NCI-H345 treated with DMSO at 0.1 percent for 48 hours (cell line): ENCODE data around the gene ABHD8.

Source experiments
- DNase-seq: peaks from one replicate; lab custom pipeline; 2025; ENCODE audit not compliant: unreplicated experiment; lab: John Stamatoyannopoulos, UW

ABHD8 gene

DNA sequence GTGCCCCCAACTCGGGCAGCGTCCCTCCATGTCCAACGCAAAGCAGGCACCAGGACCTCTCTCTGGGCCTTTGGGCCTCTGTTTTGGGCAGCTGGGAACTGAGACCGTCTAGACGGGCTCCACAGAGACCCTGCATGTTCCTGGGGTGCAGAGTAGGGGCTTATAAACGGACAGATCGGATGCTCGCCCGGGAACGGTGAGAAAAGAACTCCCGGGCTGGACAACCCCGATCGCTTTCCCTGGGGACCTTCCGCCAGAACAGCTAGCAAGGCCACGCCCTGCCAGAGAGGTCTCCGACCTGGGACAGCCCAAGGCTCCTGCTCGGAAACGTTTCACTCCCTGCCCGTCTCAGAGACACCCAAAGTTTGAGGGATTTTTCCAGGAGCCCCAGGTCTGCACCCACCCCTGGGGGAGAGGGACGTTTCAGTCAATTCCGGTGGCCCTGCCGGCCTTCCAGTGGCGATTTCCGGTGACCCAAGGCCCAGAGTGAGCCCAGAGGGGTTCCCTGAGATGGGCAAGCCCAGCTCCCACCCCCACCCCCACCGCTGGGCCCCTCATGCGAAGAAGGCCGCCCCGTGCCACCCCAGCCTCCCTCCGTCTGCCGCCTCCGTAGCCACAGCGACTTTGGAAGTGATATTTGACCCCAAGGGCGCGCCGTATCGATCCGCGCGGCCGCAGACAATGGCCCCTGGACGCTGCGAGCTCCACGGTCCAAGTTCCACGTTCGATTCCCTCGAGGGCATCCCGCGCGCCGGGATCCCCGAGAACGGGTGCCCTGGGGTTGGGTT, 59.2 kb downstream of the ABHD8 start:
- DNase-seq: no peak

DNA sequence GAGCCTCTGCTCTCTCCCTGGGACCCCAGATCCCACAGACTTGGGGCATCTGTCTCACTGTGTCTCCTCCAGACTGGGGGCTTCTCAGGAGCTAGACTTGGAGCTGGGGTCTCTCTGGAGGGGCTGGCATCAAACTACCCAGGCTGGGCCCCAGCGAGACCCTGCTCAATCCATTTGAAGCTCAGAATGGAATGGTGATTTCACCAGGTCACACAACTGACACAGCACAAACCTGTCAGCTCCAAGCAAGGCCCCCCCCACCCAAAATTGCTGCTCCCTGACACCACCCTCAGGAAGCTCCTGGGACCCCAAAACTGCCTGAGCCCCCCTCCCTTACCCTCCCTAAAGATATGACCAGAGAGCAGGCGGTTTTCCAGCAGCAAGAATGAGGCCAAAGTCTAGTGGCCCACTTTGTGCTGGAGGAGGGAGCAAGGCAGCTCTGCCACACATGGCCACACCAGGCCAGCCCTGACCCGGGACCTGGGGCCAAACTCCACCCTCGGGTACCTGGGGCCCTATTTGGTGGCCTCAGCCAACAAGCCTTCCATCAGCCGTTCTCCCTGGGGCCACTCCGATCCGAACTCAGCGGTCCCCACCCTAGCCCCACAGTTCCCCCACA, 59.9 kb downstream of the ABHD8 start:
- no peak for DNase-seq

DNA sequence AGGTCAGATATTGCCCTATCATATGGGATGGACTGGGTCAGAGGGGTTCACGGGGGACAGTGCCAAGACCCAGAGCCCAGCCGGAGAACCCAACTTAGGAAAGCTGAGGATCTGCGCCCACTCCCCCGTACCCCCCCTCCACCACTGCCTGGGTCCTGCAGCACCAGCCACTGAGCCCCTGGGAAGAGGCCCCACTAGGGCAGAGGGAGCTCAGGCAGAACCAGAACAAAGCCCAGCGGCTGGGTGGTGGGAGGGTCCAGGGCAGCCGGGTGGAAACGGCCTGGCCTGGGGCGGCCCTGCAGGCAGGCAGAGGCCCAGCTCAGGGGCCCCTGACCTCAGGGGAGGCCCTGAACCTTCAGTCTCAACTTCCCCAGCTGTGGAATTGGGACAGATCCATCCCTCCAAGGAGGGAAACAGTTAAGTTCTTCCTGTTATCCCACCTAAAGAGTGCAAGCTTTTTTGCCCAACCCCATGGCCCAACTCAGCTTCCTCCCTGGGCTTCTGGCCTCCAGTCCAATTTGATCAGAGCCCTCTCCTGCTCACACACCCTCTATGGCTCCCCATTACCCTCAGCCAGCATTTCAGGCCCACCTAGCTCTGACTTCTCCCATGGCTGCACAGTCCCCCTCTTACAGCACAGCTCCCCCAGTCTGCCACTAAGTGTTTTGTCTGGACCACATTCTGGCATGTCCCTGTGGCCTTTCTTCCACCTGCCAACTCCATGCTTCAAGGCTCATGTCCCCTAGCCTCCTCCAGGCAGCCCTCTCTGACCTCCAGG, 60.6 kb downstream of the ABHD8 start:
- DNase-seq: no peak
